HPDE6-E6E7 (cell line): Measurements from ENCODE around the gene AP3B2.
"Not testable (repeated sequence)": the region's sequence is repeated elsewhere in the genome, so short reads cannot be mapped to it uniquely, and the experiment has no call there.

ENCODE experiments used
- DNase-seq: peaks from one replicate; pipeline ENCODE4 v3.0.0; 2011; ENCODE audit warnings: missing footprints; ENCODE audit errors: extremely low spot score

AP3B2 gene, protein sequence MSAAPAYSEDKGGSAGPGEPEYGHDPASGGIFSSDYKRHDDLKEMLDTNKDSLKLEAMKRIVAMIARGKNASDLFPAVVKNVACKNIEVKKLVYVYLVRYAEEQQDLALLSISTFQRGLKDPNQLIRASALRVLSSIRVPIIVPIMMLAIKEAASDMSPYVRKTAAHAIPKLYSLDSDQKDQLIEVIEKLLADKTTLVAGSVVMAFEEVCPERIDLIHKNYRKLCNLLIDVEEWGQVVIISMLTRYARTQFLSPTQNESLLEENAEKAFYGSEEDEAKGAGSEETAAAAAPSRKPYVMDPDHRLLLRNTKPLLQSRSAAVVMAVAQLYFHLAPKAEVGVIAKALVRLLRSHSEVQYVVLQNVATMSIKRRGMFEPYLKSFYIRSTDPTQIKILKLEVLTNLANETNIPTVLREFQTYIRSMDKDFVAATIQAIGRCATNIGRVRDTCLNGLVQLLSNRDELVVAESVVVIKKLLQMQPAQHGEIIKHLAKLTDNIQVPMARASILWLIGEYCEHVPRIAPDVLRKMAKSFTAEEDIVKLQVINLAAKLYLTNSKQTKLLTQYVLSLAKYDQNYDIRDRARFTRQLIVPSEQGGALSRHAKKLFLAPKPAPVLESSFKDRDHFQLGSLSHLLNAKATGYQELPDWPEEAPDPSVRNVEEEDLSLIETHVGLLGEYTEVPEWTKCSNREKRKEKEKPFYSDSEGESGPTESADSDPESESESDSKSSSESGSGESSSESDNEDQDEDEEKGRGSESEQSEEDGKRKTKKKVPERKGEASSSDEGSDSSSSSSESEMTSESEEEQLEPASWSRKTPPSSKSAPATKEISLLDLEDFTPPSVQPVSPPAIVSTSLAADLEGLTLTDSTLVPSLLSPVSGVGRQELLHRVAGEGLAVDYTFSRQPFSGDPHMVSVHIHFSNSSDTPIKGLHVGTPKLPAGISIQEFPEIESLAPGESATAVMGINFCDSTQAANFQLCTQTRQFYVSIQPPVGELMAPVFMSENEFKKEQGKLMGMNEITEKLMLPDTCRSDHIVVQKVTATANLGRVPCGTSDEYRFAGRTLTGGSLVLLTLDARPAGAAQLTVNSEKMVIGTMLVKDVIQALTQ

DNA sequence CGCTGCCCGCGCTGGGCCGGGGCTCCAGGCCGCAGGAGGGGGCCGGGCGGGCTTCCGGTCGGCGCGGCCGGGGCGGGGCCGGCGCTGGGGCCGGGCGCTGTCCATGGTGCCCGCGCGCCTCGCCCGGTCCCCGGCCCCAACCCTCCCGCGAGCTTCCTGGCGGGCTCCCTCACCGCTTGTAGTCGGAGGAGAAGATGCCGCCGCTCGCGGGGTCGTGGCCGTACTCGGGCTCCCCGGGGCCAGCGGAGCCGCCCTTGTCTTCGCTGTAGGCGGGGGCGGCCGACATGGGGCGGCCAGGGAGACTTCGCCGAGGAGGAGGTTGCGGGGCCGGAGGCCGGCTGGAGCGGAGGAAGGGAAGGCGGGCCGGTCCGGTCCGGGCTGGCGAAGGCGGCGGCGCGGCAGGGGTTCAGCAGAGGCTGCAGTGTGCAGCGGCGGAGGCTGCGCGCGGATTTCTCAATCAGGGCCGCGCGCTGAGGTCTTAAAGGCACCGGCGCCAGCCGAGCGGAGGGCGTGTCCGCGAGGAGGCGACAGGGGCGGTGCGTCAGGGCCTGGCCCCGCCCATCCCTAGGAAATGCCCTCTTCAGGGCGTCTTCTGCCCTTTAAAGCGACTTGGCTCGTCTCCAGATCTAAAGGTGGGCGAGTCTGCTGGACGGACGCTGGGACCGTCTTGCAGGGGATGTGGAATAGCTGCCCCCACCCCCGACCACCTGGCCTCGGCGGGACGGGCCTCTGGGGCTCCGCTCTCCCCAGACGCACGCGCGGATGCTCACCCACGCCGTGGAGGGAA is at the start of gene AP3B2:
Gene AP3B2 (minus strand): TSS at position 455 of the 787 bp plus-strand sequence. CDS start 169 bp downstream, at position 286.
- peak; percentile 68 for DNase-seq

GRCh38 chr15:82751308-82751707 is 41.6 kb upstream of the AP3B2 start:
- no peak for DNase-seq

GRCh38 chr15:82750831-82751180 is 41.1 kb upstream of the AP3B2 start:
- DNase-seq: peak; percentile 34

GRCh38 chr15:82749951-82750830 is 40.5 kb upstream of the AP3B2 start:
- peak; percentile 87 for DNase-seq

DNA sequence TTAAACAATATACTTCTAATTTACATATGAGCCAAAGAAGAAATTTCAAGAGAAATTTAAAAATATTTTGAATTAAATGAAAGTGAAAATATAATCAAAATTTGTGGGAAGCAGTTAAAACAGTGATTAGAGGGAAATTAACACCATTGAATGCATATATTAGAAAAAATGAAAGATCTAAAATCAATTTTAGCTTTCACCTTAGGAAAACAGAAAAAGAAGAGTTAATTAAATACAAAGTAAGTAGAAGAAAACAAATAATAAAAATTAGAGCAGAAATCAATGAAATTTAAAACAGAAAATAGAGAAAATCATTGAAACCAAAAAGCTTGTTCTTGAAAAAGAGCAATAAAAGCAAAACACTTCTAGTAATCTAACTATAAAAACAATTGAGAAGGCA is 38.6 kb upstream of the AP3B2 start:
- DNase-seq: no peak

GRCh38 chr15:82743810-82744209 is 34.1 kb upstream of the AP3B2 start:
- no peak for DNase-seq

- DNase-seq: peak; percentile 45
These were observed 32.5 kb upstream of the AP3B2 start for GRCh38 chr15:82742134-82742533.

GRCh38 chr15:82739086-82739485 is 29.4 kb upstream of the AP3B2 start:
- DNase-seq: no peak

- DNase-seq: no peak
These were observed 28.3 kb upstream of the AP3B2 start for GRCh38 chr15:82737975-82738374.

DNA sequence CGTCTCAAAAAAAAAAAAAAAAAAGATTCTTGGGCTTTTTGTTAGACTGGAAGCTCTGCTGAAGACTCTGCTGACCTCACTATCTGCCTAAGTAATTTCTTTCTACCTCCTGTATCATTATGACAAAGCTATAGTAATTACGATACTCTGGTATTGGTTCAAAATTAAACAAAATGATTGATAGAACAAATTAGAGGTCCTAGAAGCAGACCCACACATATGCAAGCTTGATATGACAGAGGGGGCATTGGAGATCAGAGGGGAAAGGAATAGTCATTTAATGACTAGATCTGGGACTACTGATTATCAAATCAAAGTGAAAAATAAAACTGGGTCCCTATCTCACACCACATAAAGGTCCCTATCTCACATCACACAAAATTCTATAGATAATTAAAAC is 21.9 kb upstream of the AP3B2 start:
- DNase-seq: no peak

GRCh38 chr15:82730022-82730530 is 20.4 kb upstream of the AP3B2 start:
- no peak for DNase-seq

DNA sequence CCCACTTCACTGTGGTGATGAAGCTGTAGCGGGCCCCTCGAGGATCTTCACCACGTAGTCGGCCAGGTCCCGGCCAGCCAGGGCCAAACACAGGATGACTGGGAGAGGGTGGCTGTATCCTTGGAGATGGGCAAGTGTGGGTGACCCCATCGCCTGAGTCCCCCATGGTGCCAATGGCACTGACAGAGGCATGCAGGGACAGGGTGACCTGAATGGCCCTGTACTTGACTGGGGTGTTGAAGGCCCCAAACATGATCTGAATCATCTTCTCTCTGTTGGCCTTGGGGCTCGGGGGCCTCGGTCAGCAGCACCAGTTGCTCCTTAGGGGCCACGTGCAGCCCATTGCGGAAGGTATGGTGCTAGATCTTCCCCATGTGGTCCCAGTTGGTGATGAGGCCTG is 17.1 kb upstream of the AP3B2 start:
- DNase-seq: no peak

DNA sequence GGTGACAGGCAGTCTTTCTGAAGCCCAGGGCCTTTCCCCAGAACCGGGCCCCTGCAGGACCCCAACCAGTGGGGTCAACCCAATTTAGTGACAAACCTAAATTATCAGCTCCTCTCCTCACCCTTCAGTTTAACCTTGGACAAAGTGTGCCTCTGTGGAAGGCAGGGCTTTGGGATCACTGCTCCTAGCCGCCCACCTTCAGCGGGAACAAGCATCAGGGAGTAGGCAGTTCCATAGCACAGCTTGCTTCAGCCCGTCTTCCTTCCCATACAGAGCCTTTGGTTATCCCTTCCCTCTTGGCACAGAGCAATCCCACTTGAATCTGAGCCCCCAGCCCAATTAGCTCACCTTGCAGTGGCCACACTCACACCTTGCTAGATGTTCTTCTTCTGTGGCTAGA is 5.3 kb upstream of the AP3B2 start:
- DNase-seq: no peak

DNA sequence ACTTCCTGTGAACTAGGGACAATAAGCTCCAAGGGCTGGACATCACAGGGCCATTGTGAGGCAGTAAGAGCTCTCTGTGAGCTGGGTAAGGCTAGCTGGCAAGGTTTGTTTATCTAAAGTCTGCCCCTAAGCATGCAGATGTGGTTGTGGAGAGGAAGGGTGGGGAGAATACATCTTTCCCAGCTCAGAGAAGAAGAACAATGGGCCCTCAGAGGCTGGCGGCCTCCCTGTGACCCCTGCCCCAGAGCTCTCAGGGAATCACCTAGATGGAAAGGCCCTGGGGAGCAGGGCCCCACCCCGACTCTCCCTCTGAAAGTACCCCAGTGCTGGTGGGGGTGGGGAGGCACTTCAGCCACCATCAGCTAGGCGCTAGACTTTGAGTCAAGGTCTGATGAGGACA is 4.3 kb upstream of the AP3B2 start:
- no peak for DNase-seq

- no peak for DNase-seq
These were observed 2.4 kb upstream of the AP3B2 start for GRCh38 chr15:82712036-82712435.

GRCh38 chr15:82710926-82711490 is 1.3 kb upstream of the AP3B2 start:
- DNase-seq: no peak

DNA sequence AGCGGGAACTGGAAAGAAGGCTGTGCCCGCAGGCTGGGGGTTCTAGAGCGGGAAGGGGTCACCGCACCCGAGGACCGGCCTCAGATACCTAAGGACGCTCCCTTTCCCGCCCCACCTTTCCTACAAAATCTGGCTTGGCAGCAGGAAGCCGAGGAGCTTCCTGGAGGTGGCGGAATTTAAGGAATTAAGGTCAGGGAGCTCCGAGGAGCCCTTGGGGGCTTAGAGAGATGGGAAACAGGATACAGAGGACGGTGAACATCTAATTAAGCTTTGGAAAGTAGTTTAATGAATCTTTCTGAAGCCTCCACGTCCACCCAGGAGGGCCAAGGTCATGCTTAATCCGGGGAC is 507 bp upstream of the AP3B2 start:
- no peak for DNase-seq

GRCh38 chr15:82709081-82709420 is 624 bp downstream of the AP3B2 start:
- DNase-seq: no peak

GRCh38 chr15:82705856-82706255 is 3.8 kb downstream of the AP3B2 start:
- DNase-seq: not testable (repeated sequence)

GRCh38 chr15:82699726-82700125 is 9.9 kb downstream of the AP3B2 start:
- no peak for DNase-seq
